HUES64 (cell line): ENCODE results near the gene TOR1AIP2.

Experiments used
- H3K27ac ChIP-seq: 2 replicates; pipeline ENCODE4 v1.7.0; 2013; ENCODE audit warnings: low read depth, low read length, inconsistent platforms
- H3K27me3 ChIP-seq: 2 replicates; pipeline ENCODE4 v1.6.1; 2013; ENCODE audit warnings: mild to moderate bottlenecking, low read length; ENCODE audit not compliant: insufficient read depth
- H3K36me3 ChIP-seq: 2 replicates; pipeline ENCODE4 v1.6.1; 2013; ENCODE audit warnings: mild to moderate bottlenecking, low read length; ENCODE audit not compliant: insufficient read depth
- H3K4me1 ChIP-seq: 2 replicates; pipeline ENCODE4 v1.6.1; 2013; ENCODE audit warnings: mild to moderate bottlenecking, low read length, moderate library complexity; ENCODE audit not compliant: insufficient read depth
- H3K4me3 ChIP-seq: 2 replicates; pipeline ENCODE4 v1.5.1; 2013; ENCODE audit warnings: mild to moderate bottlenecking, low read length, moderate library complexity
- H3K9ac ChIP-seq: 2 replicates; pipeline ENCODE4 v1.6.1; 2013; ENCODE audit warnings: mild to moderate bottlenecking, low read depth, low read length
- H3K9me3 ChIP-seq: 2 replicates; pipeline ENCODE4 v1.6.1; 2013; ENCODE audit warnings: low read depth, low read length; ENCODE audit not compliant: insufficient read depth
- WGBS: fragments of 150-250, 120-280 bp; methylation state at CpG from one replicate; pipeline ENCODE4 v1.1.7; 2013; ENCODE audit warnings: missing lambda C conversion rate; 5-methylcytosine and 5-hydroxymethylcytosine counted together

TOR1AIP2 gene

DNA sequence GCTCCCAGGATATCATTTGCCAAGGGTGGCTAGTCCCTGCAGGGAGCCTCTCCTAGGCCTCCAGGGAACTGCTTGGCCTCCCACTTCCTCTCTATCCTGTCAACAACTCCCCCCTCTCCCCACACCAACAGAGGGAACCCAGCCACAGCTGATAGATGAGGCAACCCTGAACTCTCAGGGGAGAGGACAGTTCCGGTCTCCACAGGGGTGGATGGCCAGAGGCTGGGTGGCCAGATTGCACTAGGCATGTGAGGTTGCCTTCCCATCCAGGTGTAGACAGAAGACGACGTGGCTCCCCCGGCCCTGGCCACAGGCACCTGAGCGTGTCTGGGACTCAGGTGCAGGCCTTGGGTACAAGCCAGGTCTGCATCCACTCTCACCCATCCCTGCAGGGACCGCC is 53.3 kb downstream of the TOR1AIP2 start:
- Histone ChIP-seq H3K9ac (no peak overlapping the region), H3K27me3 (no peaks in the 10 kb centered on the region), H3K27ac (no peak overlapping the region), H3K9me3 (no peaks in the 10 kb centered on the region), H3K4me3 (no peak overlapping the region), H3K4me1 (no peaks in the 10 kb centered on the region), H3K36me3 (no peaks in the 10 kb centered on the region)
- WGBS, result 93% methylated on average over 6 of the region's 6 CpGs

DNA sequence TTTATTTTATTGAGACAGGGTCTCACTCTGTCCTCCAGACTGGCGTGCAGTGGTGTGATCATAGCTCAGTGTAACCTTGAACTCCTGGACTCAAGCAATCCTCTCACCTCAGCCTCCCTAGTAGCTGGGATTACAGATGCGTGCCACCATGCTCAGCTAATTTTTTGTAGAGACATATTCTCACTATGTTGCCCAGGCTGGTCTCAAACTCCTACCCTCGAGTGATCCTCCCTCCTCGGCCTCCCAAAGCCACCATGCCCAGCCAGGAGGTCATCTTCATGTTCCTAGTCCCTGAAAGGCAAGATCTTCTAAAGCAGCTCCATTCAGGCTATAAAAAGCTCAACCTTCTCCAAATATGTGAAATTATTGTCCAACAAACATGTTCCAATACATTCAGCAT is 53.9 kb downstream of the TOR1AIP2 start:
- H3K4me3 ChIP-seq, result no peak overlapping the region
- H3K27me3 ChIP-seq, result peaks cover 3% of the 10 kb centered on the region; the same call in 1 of the 2 replicates
- H3K36me3 ChIP-seq, result no peaks in the 10 kb centered on the region
- H3K4me1 ChIP-seq, result no peaks in the 10 kb centered on the region
- no peaks in the 10 kb centered on the region for H3K9me3 ChIP-seq
- H3K27ac ChIP-seq, result no peak overlapping the region
- 90% methylated on average over 4 of the region's 4 CpGs for WGBS
- no peak overlapping the region for H3K9ac ChIP-seq

DNA sequence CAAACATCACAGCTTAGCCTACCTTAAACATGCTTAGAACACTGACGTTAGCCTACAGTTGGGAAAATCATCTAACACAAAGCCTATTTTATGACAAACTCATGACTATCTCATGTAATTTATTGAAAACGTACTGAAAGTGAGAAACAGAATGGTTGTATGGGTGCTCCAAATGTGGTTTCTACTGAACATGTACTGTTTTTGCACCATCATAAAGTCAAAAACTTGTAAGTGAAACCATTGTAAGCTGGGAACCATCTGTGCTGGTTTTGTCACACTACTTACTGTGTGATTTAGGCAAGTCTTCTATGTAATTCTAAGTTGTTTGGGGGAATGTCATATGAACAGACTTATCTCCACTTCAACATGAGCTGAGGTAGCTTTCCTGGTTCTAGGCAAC is 55.5 kb downstream of the TOR1AIP2 start:
- Histone ChIP-seq H3K36me3 (no peaks in the 10 kb centered on the region), H3K4me1 (no peaks in the 10 kb centered on the region), H3K9ac (no peak overlapping the region), H3K4me3 (no peak overlapping the region), H3K9me3 (no peaks in the 10 kb centered on the region), H3K27me3 (peaks cover 3% of the 10 kb centered on the region; the same call in 1 of the 2 replicates), H3K27ac (no peak overlapping the region)
- 93% methylated on average over 2 of the region's 2 CpGs for WGBS

DNA sequence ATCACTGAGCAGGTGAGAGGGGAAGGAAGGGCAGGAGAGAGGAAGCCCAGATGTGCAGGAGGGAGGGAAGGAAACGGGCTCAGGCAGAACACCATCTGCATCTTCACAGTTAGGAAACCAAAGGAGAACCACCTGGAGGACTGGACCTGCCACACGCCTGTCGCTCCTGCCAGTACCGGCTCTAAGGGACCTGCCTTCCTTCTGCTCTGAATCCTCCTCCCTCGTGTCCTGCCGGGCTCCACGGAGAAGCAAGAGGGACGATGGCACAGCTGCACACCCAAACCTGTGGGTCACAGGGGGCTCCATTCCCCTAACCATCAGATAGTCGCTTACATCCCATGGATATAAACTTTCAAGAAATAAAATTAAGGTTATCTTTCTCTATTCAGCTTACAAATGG is 56.1 kb downstream of the TOR1AIP2 start:
- Histone ChIP-seq H3K27ac (no peak overlapping the region), H3K27me3 (peaks cover 3% of the 10 kb centered on the region; the same call in 1 of the 2 replicates), H3K36me3 (no peaks in the 10 kb centered on the region), H3K4me3 (no peak overlapping the region), H3K4me1 (no peaks in the 10 kb centered on the region), H3K9ac (no peak overlapping the region), H3K9me3 (no peaks in the 10 kb centered on the region)
- 84% methylated on average over 9 of the region's 9 CpGs for WGBS

DNA sequence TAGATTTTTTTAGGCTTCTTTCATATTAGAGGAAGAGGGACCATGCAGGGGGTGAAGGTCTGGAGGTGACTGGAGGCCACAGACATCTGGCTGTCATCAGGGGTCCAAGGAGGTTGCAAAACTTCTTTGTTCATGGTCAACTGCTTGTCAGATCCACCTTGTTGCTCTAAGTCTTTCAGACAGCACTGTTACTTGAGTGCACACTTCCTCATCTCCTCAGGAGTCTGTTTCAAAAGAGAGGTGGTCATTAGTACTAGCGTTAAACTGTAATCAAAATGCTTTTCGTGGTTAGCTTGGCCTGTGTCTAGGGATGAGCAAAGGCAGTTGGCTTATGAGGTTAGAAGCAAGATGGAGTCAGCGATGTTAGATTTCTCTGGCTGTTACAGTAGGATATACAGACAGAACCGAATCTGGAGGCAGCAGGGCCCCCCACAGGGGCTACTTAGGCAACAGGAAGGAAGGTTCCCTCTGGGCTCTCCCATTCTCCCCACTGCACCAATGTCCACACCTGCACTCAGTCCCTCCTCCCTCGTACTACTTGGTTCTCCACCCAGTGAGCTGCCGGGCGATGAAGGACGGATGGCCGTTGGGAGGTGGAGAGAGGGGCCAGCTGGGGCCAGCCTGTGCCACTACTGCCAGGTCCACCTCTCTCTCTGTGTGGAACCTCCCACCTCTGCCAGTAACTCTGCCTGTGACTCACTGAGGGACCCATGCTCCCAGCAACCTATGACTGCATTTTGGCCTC is 57.2 kb downstream of the TOR1AIP2 start:
- Histone ChIP-seq H3K36me3 (no peaks in the 10 kb centered on the region), H3K27ac (no peak overlapping the region), H3K4me1 (0 out of 2 replicates have a peak, but pooled peaks cover 5% of the 10 kb centered on the region), H3K9me3 (no peaks in the 10 kb centered on the region), H3K27me3 (peaks cover 13% of the 10 kb centered on the region), H3K9ac (no peak overlapping the region), H3K4me3 (no peak overlapping the region)
- 91% methylated on average over 9 of the region's 9 CpGs for WGBS

DNA sequence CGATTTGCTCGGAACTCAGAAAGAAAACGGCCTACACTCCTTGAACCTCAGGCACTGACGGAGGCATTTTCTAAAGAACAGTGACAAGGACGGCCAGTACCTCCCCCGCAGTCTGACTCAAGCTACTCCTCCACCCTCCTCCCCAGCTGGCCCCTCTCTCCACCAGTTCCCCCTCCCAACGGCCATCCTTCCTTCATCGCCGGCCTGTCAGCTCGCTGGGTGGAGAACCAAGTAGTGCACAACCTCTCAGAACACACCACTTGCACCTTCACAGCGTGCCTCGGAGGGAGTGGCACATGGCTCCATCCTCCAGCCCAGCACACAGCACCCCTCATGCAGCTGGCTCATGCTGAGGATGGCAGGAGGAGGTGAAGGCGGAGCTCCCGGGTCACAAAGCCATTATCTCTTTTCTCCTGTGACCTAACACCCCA is 58.8 kb downstream of the TOR1AIP2 start:
- no peak overlapping the region for H3K4me3 ChIP-seq
- H3K9me3 ChIP-seq, result no peaks in the 10 kb centered on the region
- H3K4me1 ChIP-seq, result 0 out of 2 replicates have a peak, but pooled peaks cover 5% of the 10 kb centered on the region
- H3K9ac ChIP-seq, result no peak overlapping the region
- peaks cover 25% of the 10 kb centered on the region for H3K27me3 ChIP-seq
- no peak overlapping the region for H3K27ac ChIP-seq
- H3K36me3 ChIP-seq, result no peaks in the 10 kb centered on the region
- 60% methylated on average over 12 of the region's 14 CpGs for WGBS

DNA sequence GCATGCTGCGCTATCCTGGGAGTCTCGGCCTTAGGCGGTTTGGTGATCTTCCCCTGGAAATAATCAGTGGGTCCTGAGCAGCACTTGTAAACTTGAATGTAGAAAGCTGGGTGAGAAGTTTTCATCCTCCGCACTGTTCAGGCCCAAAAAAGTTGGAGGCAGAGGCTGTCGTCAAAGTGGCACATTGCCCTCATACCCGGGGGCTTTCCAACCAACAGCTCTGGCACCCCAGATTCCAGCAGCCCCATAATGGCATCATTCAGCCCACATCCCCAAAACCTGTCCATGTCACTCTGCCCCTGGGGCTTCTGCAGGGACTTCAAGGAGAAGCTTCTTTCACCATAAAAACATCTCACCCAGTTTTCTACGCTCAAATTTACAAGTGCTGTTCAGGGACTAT is 59.3 kb downstream of the TOR1AIP2 start:
- Histone ChIP-seq H3K9ac (no peak overlapping the region), H3K4me3 (no peak overlapping the region), H3K36me3 (no peaks in the 10 kb centered on the region), H3K27me3 (peaks cover 25% of the 10 kb centered on the region), H3K9me3 (no peaks in the 10 kb centered on the region), H3K4me1 (0 out of 2 replicates have a peak, but pooled peaks cover 5% of the 10 kb centered on the region), H3K27ac (no peak overlapping the region)
- 95% methylated on average over 7 of the region's 7 CpGs for WGBS

DNA sequence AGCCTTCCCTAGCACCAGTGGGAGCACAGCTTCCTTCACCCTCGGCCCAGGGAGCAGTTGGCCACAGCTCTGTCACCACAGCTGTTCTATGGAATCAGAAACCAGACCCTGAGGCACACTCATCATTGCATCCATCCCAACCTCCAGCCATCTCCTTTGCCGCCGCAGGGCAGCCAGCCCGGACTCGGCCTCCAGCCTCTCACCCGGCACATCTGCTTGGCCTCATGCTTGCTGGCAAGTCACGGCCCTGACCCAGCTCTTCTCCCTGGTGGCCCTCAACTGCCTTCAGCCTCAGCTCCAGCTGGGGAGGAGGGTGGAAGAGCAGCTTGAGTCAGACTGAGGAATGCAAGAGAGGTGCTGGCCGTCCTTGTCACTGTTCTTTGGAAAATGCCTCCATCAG is 59.8 kb downstream of the TOR1AIP2 start:
- 93% methylated on average over 8 of the region's 8 CpGs for WGBS
- no peak overlapping the region for H3K4me3 ChIP-seq
- H3K27ac ChIP-seq, result no peak overlapping the region
- no peaks in the 10 kb centered on the region for H3K9me3 ChIP-seq
- H3K9ac ChIP-seq, result no peak overlapping the region
- 0 out of 2 replicates have a peak, but pooled peaks cover 5% of the 10 kb centered on the region for H3K4me1 ChIP-seq
- peaks cover 25% of the 10 kb centered on the region for H3K27me3 ChIP-seq
- no peaks in the 10 kb centered on the region for H3K36me3 ChIP-seq

DNA sequence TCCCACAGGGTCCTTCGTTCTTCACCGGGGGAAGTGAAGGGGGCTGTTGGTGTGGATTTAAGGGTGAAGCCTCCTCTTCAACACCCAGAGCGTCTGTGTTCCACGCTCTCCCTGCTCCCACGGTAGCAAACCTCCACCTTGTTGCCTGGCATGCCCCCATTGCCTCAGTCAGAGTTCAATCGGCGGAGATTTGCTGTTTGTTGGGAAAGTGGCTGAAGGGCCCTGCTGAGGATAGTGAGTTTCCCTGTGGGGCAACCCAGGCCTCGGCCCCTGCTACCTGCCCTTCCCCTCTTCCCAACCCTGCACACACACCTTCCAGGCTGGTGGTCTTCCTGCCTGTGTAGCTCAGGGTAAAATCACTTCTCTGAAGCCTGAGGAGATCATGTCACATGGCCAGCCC is 60.5 kb downstream of the TOR1AIP2 start:
- H3K9ac ChIP-seq, result no peak overlapping the region
- H3K36me3 ChIP-seq, result no peaks in the 10 kb centered on the region
- peaks cover 25% of the 10 kb centered on the region for H3K27me3 ChIP-seq
- H3K9me3 ChIP-seq, result no peaks in the 10 kb centered on the region
- 0 out of 2 replicates have a peak, but pooled peaks cover 5% of the 10 kb centered on the region for H3K4me1 ChIP-seq
- H3K4me3 ChIP-seq, result no peak overlapping the region
- WGBS, result 96% methylated on average over 7 of the region's 8 CpGs
- H3K27ac ChIP-seq, result no peak overlapping the region

DNA sequence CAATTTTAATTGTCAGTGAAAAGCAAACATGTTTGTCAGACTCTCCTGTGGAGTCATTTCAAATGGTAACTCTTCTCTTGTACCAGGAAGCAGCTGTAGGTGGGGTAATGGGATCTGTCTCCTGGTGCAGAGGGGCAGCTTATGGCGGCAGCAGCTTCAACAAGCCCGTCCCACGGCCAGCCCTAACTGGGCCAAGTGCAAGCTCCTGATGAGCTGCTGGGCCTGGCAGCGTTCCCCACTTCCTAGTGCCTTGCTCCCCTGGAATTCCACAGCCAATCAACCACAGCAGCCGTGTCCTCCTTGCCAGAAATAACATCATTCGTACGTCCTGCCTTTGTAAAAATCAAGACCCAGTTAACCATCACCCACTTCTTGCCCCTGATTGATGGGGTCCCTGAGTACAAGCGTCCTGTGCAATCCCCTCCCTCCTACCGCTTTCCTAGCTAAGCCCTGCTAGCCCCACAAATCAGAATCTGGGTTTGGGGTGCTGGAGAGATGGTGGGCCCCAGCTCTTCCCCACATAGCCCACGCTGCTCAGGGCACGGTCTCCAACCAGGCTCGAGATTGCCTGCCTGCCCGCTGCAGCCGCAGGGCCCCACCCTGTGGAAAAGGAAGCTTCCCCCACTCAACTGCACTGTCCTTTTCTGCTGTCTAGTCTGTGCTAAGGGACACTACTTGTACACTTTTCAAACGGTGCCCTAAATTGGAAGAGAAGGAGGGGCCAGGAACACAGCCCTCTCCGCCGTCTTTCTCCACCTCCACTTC is 61.2 kb downstream of the TOR1AIP2 start:
- Histone ChIP-seq H3K4me1 (0 out of 2 replicates have a peak, but pooled peaks cover 5% of the 10 kb centered on the region), H3K9ac (no peak overlapping the region), H3K27me3 (peaks cover 25% of the 10 kb centered on the region), H3K4me3 (no peak overlapping the region; the same call in 1 of the 2 replicates), H3K9me3 (no peaks in the 10 kb centered on the region), H3K36me3 (no peaks in the 10 kb centered on the region), H3K27ac (no peak overlapping the region)
- 78% methylated on average over 17 of the region's 17 CpGs for WGBS

DNA sequence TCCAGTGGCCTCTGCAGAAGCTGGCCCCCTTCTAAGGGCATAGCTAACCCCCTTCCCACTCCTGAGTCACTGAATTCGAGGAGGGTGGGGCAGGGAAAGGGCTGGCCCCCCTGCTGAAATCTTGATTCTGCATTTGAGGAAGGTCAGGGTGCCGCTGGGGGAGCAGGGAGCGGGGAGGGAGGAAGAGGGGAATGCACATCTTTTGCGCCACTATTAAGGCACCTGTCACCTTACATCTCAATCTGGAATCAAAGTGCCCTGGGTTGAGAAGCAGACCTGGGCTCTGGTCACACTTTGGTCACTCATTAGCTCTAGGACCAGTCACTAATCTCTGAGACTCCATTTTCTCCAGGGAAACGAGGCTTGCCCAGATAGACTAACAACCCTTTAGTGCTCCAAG is 62.0 kb downstream of the TOR1AIP2 start:
- H3K4me3 ChIP-seq, result peak overlapping the region; percentile 61
- 51% methylated on average over 5 of the region's 5 CpGs for WGBS
- H3K9me3 ChIP-seq, result no peaks in the 10 kb centered on the region
- H3K27me3 ChIP-seq, result peaks cover 25% of the 10 kb centered on the region
- H3K36me3 ChIP-seq, result no peaks in the 10 kb centered on the region
- no peak overlapping the region for H3K9ac ChIP-seq
- no peak overlapping the region for H3K27ac ChIP-seq
- 0 out of 2 replicates have a peak, but pooled peaks cover 5% of the 10 kb centered on the region for H3K4me1 ChIP-seq
